ENCODE results near the gene SEPTIN10.

GRCh38 chr2:109538546-109538945 lies 75.2 kb downstream of the SEPTIN10 start:
- TF ChIP-seq ZNF274 (IDR thresholded peaks at IDR 0.05; ENCODE audit: low read depth, low read length) (no peak), YY1 (IDR thresholded peaks at IDR 0.05; ENCODE audit: insufficient read depth, insufficient read length) (no peak), SUZ12 (IDR thresholded peaks at IDR 0.05; ENCODE audit: extremely low read depth, insufficient read depth, insufficient read length) (no peak)

Measured in NT2/D1 (cell line).